ENCODE data around the gene ZBTB16. TPM values are rescaled to one million over a fixed set of nuclear protein-coding genes. Genes with fewer than 3 reads are reported as not detected.

ZBTB16 gene
- total RNA-seq, 3 donors from 2014 or later = 236 to 358 (median 271) TPM

- no peaks in the 10 kb centered on the region for H3K9me3 ChIP-seq
- TF ChIP-seq POLR2AphosphoS5 (IDR thresholded peaks at IDR 0.05) = no peak
- no peak for TF ChIP-seq POLR2A (IDR thresholded peaks at IDR 0.05)
- TF ChIP-seq CTCF (IDR thresholded peaks at IDR 0.05) = no peak
- no peaks in the 10 kb centered on the region for H3K36me3 ChIP-seq
- DNase-seq (ENCODE audit: low spot score in 2 of 2) = no peak
- peaks cover 4 to 34% of the 10 kb centered on the region in 2 donors for H3K4me1 ChIP-seq
- intact Hi-C loops (cut with DNase I; ENCODE audit: low total_unique reads) = no loop called here
- no peaks in the 10 kb centered on the region for H3K27me3 ChIP-seq
- no peak overlapping the region for H3K4me3 ChIP-seq
- H3K27ac ChIP-seq = peak overlapping the region in 1 of 2 donors; percentile 75
Observed at GRCh38 chr11:114140826-114141225, 81.3 kb downstream of the ZBTB16 start.

- intact Hi-C loops (cut with DNase I; ENCODE audit: low total_unique reads) = no loop called here
- H3K4me3 ChIP-seq = no peak overlapping the region
- no peaks in the 10 kb centered on the region for H3K27me3 ChIP-seq
- peak overlapping the region in 1 of 2 donors; percentile 42 for H3K27ac ChIP-seq
- no peak for DNase-seq (ENCODE audit: low spot score in 2 of 2)
- TF ChIP-seq POLR2AphosphoS5 (IDR thresholded peaks at IDR 0.05) (no peak), CTCF (IDR thresholded peaks at IDR 0.05) (no peak), POLR2A (IDR thresholded peaks at IDR 0.05) (no peak)
- H3K4me1 ChIP-seq = peaks cover 4 to 25% of the 10 kb centered on the region in 2 donors
- no peaks in the 10 kb centered on the region for H3K36me3 ChIP-seq
- H3K9me3 ChIP-seq = no peaks in the 10 kb centered on the region
Observed at GRCh38 chr11:114141863-114142580, 82.5 kb downstream of the ZBTB16 start.

- no peaks in the 10 kb centered on the region for H3K9me3 ChIP-seq
- TF ChIP-seq POLR2AphosphoS5 (IDR thresholded peaks at IDR 0.05) (no peak), CTCF (IDR thresholded peaks at IDR 0.05) (no peak), POLR2A (IDR thresholded peaks at IDR 0.05) (no peak)
- DNase-seq (ENCODE audit: low spot score in 2 of 2) = no peak
- H3K27ac ChIP-seq = peak overlapping the region in 1 of 2 donors; percentile 42
- no peak overlapping the region for H3K4me3 ChIP-seq
- peaks cover 4 to 26% of the 10 kb centered on the region in 2 donors for H3K4me1 ChIP-seq
- no peaks in the 10 kb centered on the region for H3K27me3 ChIP-seq
- intact Hi-C loops (cut with DNase I; ENCODE audit: low total_unique reads) = no loop called here
- no peaks in the 10 kb centered on the region for H3K36me3 ChIP-seq
Observed at GRCh38 chr11:114142707-114143106, 83.2 kb downstream of the ZBTB16 start.

- no peak for DNase-seq (ENCODE audit: low spot score in 2 of 2)
- TF ChIP-seq POLR2A (IDR thresholded peaks at IDR 0.05) = no peak
- no peak for TF ChIP-seq POLR2AphosphoS5 (IDR thresholded peaks at IDR 0.05)
- TF ChIP-seq CTCF (IDR thresholded peaks at IDR 0.05) = no peak
- H3K4me3 ChIP-seq = no peak overlapping the region
- no peaks in the 10 kb centered on the region for H3K36me3 ChIP-seq
- peak overlapping the region; percentile 45 to 46 for H3K27ac ChIP-seq
- peaks cover 3 to 40% of the 10 kb centered on the region in 2 donors for H3K4me1 ChIP-seq
- intact Hi-C loops (cut with DNase I; ENCODE audit: low total_unique reads) = no loop called here
- no peaks in the 10 kb centered on the region for H3K27me3 ChIP-seq
- no peaks in the 10 kb centered on the region for H3K9me3 ChIP-seq
Observed at GRCh38 chr11:114145166-114145775, 85.8 kb downstream of the ZBTB16 start.

GRCh38 chr11:114147375-114148012, 88.0 kb downstream of the ZBTB16 start:
- intact Hi-C loops (cut with DNase I; ENCODE audit: low total_unique reads) = no loop called here
- H3K27ac ChIP-seq = peak overlapping the region; percentile 58 to 84

More at GRCh38 chr11:114147375-114148012, 88.0 kb downstream of the ZBTB16 start:
- Histone ChIP-seq H3K36me3 (no peaks in the 10 kb centered on the region), H3K4me1 (peaks cover 8 to 49% of the 10 kb centered on the region in 2 donors), H3K27me3 (no peaks in the 10 kb centered on the region), H3K4me3 (peak overlapping the region in 1 of 3 donors; percentile 10), H3K9me3 (no peaks in the 10 kb centered on the region)
- TF ChIP-seq CTCF (IDR thresholded peaks at IDR 0.05) (no peak), POLR2A (IDR thresholded peaks at IDR 0.05) (no peak), POLR2AphosphoS5 (IDR thresholded peaks at IDR 0.05) (no peak)
- no peak for DNase-seq (ENCODE audit: low spot score in 2 of 2)
